H1 (cell line): ENCODE results near the gene IFI27L1.

Experiments used
- BCL11A ChIP-seq, 2 experiments: IDR thresholded peaks; one replicate each; pipeline ENCODE4 v1.6.1; 2011; ENCODE audit warnings: low read depth in 2 of 2, low read length in 2 of 2, mild to moderate bottlenecking in 2 of 2
- CHD2 ChIP-seq: IDR thresholded peaks from 2 replicates; pipeline ENCODE4 v1.6.1; 2012; ENCODE audit warnings: low read length, improper control_type of control experiment
- CREB1 ChIP-seq: IDR thresholded peaks from 2 replicates; pipeline ENCODE4 v1.6.1; 2012; ENCODE audit warnings: inconsistent platforms
- CTCF ChIP-seq, 3 experiments: IDR thresholded peaks; 1 replicate in 2 of 3; 2 replicates in 1 of 3; pipeline versions ENCODE4 v1.5.1 to v1.6.1; 2011; ENCODE audit warnings: low read length in 3 of 3, mild to moderate bottlenecking in 3 of 3, inconsistent platforms in 2 of 3, low read depth in 1 of 3, moderate library complexity in 1 of 3; ENCODE audit not compliant: insufficient read depth in 1 of 3; ENCODE audit errors: control extremely low read depth in 1 of 3
- EP300 ChIP-seq, 2 experiments: IDR thresholded peaks; 1 replicate in 1 of 2; 2 replicates in 1 of 2; pipeline ENCODE4 v1.6.1; 2011 to 2012; ENCODE audit warnings: low read depth in 2 of 2, low read length in 2 of 2, mild to moderate bottlenecking in 2 of 2, borderline replicate concordance in 1 of 2, inconsistent platforms in 1 of 2, moderate library complexity in 1 of 2
- EZH2 ChIP-seq: fragments of 200-600 bp; sonication (generic); IDR thresholded peaks from 2 replicates; pipeline ENCODE4 v1.7.1; 2012; ENCODE audit warnings: low read depth, mild to moderate bottlenecking, moderate library complexity, low read length, inconsistent platforms; ENCODE audit not compliant: severe bottlenecking
- FOSL1 ChIP-seq: IDR thresholded peaks from 2 replicates; pipeline ENCODE4 v1.6.1; 2011; ENCODE audit warnings: mild to moderate bottlenecking, low read depth, low read length, moderate library complexity; ENCODE audit not compliant: insufficient read depth
- HDAC2 ChIP-seq, 2 experiments: fragments of 300-600 bp in 1 of 2; sonication (generic) in 1 of 2; IDR thresholded peaks; 2 replicates each; pipeline ENCODE4 v1.6.1; 2011 to 2012; ENCODE audit warnings: low read depth in 2 of 2, low read length in 2 of 2, mild to moderate bottlenecking in 2 of 2, moderate library complexity in 2 of 2, borderline replicate concordance in 1 of 2, inconsistent platforms in 1 of 2
- JUN ChIP-seq: IDR thresholded peaks from 2 replicates; pipeline ENCODE4 v1.6.1; 2011; ENCODE audit warnings: low read depth, mild to moderate bottlenecking, improper control_type of control experiment, low read length
- MAFK ChIP-seq: IDR thresholded peaks from 2 replicates; pipeline ENCODE4 v1.6.1; 2012; ENCODE audit warnings: low read depth, mild to moderate bottlenecking, improper control_type of control experiment, low read length
- NANOG ChIP-seq: IDR thresholded peaks from 2 replicates; pipeline ENCODE4 v1.6.1; 2011; ENCODE audit warnings: low read length, low read depth, mild to moderate bottlenecking, inconsistent platforms; ENCODE audit not compliant: insufficient read depth, poor library complexity, severe bottlenecking
- POLR2A ChIP-seq, 2 experiments: IDR thresholded peaks; 1 replicate in 1 of 2; 2 replicates in 1 of 2; pipeline ENCODE4 v1.6.1; 2011; ENCODE audit warnings: low read depth in 2 of 2, low read length in 2 of 2, mild to moderate bottlenecking in 2 of 2; ENCODE audit errors: control extremely low read depth in 1 of 2
- SRF ChIP-seq: IDR thresholded peaks from 2 replicates; pipeline ENCODE4 v1.6.1; 2011; ENCODE audit warnings: mild to moderate bottlenecking, low read depth, low read length, moderate library complexity
- TCF12 ChIP-seq: IDR thresholded peaks from 2 replicates; pipeline ENCODE4 v1.6.1; 2011; ENCODE audit warnings: low read depth, mild to moderate bottlenecking, low read length

GRCh38 chr14:94113073-94113472 lies 32.0 kb downstream of the IFI27L1 start:
- TF ChIP-seq SRF (no peak), CTCF (IDR thresholded peaks at IDR 0.05; ENCODE audit: control extremely low read depth in 1 of 3, insufficient read depth in 1 of 3, low read depth in 1 of 3, low read length in 3 of 3) (no peak), EP300 (IDR thresholded peaks at IDR 0.05; ENCODE audit: borderline replicate concordance in 1 of 2, low read depth in 2 of 2, low read length in 2 of 2) (no peak), NANOG (no peak), CHD2 (no peak), HDAC2 (IDR thresholded peaks at IDR 0.05; ENCODE audit: borderline replicate concordance in 1 of 2, low read depth in 2 of 2, low read length in 2 of 2) (no peak), POLR2A (IDR thresholded peaks at IDR 0.05; ENCODE audit: control extremely low read depth in 1 of 2, low read depth in 2 of 2, low read length in 2 of 2) (no peak), CREB1 (no peak), EZH2 (no peak), MAFK (no peak), FOSL1 (no peak), TCF12 (no peak), BCL11A (IDR thresholded peaks at IDR 0.05; ENCODE audit: low read depth in 2 of 2, low read length in 2 of 2) (no peak), JUN (no peak)
